Measurements from ENCODE around the gene ITFG2.

GRCh38 chr12:2833327-2833726 is 20.9 kb downstream of the ITFG2 start:
- TF ChIP-seq CTCF (conservative IDR thresholded peaks at IDR 0.05; ENCODE audit: low read length) (no peak), EZH2phosphoT487 (IDR thresholded peaks at IDR 0.05; ENCODE audit: borderline replicate concordance, low read depth, low read length) (no peak)

Data from OCI-LY7 (cell line).